Fibroblast of lung (primary cell): ENCODE results near the gene DHX32.

ENCODE experiments used
- EZH2 ChIP-seq: IDR thresholded peaks from 2 replicates; pipeline ENCODE4 v1.5.1; 2012; ENCODE audit warnings: low read length, control low read depth, mild to moderate bottlenecking; ENCODE audit errors: missing control alignments
- TF ChIP-seq, protein P1 (sequence below), 2 donors: IDR thresholded peaks in 1 of 2; conservative IDR thresholded peaks in 1 of 2; 1 replicate in 1 of 2; 2 replicates in 1 of 2; pipeline ENCODE4 v1.5.1; 2011 to 2012; ENCODE audit warnings: low read length in 2 of 2, control low read depth in 1 of 2, inconsistent platforms in 1 of 2, low read depth in 1 of 2, mild to moderate bottlenecking in 1 of 2

DNA sequence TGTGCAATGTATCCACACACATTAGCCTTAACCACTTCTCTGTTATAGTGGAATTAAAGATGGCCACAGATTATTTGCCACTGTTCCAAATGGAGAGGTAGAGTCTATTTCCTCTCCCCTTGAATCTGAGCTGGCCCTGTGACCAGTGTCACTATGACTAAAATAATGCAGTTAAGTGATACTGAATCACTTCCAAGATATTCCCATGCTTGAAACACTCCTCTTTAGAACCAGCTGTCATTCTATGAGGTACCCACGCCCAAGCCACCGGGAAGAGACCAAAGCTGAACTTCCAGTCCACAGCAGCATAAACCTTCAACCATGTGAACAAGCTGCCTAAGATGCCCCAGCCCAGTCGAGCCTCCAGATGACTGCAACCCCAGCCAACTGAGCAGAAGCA is 2.1 kb upstream of the DHX32 start:
- TF ChIP-seq, protein P1, sequence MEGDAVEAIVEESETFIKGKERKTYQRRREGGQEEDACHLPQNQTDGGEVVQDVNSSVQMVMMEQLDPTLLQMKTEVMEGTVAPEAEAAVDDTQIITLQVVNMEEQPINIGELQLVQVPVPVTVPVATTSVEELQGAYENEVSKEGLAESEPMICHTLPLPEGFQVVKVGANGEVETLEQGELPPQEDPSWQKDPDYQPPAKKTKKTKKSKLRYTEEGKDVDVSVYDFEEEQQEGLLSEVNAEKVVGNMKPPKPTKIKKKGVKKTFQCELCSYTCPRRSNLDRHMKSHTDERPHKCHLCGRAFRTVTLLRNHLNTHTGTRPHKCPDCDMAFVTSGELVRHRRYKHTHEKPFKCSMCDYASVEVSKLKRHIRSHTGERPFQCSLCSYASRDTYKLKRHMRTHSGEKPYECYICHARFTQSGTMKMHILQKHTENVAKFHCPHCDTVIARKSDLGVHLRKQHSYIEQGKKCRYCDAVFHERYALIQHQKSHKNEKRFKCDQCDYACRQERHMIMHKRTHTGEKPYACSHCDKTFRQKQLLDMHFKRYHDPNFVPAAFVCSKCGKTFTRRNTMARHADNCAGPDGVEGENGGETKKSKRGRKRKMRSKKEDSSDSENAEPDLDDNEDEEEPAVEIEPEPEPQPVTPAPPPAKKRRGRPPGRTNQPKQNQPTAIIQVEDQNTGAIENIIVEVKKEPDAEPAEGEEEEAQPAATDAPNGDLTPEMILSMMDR (conservative IDR thresholded peaks at IDR 0.05 in 1 of 2, IDR thresholded peaks at IDR 0.05 in 1 of 2; ENCODE audit: low read depth in 1 of 2, low read length in 2 of 2): no peak
- TF ChIP-seq EZH2: no peak
